GM13977 (cell line): Measurements from ENCODE around the gene ACOT11.

Experiments used
- DNase-seq: peaks from one replicate; pipeline ENCODE4 v3.0.0; 2012; ENCODE audit warnings: low spot score
- in situ Hi-C: fragments of 300-500 bp; cut with MboI; formaldehyde crosslinking; loops from one replicate; pipeline ENCODE4 v1.12.0; 2022; ENCODE audit warnings: low sequenced_read_pairs, low pct_unique_long_range_greater_than_20kb, mixed read lengths, inconsistent platforms; ENCODE audit not compliant: unreplicated experiment
- TF ChIP-seq, protein P1 (sequence below): IDR thresholded peaks from 2 replicates; pipeline ENCODE4 v1.5.1; 2012; ENCODE audit warnings: mild to moderate bottlenecking, control low read depth; ENCODE audit not compliant: insufficient read depth; ENCODE audit errors: extremely low read depth, missing control alignments

ACOT11 gene

DNA sequence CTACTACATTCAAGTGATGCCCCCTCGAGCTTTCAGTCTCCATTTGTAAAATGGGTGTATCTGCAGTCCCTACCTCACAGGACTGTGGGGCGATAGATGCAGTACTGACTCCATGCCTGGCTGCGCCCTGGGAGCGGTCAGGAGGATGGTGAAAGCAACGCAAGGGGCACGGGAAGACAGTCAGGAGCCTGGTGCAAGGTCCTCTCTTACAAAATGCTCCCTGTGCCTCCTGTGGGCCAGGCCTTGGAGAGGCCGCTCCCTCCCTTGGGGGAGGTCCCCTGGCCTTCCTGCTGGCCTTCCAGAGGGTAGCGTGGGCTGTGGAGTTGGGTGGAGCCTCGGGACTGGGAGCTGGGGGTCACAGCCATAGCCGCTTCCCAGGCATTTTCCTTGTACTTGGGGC lies 53.7 kb downstream of the ACOT11 start:
- DNase-seq = no peak
- TF ChIP-seq, protein P1, sequence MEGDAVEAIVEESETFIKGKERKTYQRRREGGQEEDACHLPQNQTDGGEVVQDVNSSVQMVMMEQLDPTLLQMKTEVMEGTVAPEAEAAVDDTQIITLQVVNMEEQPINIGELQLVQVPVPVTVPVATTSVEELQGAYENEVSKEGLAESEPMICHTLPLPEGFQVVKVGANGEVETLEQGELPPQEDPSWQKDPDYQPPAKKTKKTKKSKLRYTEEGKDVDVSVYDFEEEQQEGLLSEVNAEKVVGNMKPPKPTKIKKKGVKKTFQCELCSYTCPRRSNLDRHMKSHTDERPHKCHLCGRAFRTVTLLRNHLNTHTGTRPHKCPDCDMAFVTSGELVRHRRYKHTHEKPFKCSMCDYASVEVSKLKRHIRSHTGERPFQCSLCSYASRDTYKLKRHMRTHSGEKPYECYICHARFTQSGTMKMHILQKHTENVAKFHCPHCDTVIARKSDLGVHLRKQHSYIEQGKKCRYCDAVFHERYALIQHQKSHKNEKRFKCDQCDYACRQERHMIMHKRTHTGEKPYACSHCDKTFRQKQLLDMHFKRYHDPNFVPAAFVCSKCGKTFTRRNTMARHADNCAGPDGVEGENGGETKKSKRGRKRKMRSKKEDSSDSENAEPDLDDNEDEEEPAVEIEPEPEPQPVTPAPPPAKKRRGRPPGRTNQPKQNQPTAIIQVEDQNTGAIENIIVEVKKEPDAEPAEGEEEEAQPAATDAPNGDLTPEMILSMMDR = no peak
- in situ Hi-C loops = no loop called here

DNA sequence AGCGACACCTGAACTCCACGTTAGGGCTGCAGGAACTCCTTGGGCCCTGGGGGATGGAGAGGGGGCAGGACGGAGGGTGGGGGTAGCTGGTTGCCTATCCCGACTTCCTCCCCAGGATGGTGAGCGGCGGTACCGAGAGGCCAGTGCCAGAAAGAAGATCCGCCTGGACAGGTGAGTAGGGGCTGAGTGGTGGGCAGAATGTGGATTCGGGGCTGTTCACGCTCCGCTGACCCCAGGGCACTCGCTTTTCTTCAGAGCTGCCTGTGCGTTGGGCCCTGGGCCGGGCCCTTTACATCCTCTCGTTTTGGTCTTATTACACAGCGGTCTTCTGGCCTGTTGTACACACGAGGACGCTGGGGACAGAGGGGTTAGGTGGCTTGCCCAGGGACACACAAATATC lies 54.5 kb downstream of the ACOT11 start:
- TF ChIP-seq, protein P1 = no peak
- in situ Hi-C loops = no loop called here
- no peak for DNase-seq

DNA sequence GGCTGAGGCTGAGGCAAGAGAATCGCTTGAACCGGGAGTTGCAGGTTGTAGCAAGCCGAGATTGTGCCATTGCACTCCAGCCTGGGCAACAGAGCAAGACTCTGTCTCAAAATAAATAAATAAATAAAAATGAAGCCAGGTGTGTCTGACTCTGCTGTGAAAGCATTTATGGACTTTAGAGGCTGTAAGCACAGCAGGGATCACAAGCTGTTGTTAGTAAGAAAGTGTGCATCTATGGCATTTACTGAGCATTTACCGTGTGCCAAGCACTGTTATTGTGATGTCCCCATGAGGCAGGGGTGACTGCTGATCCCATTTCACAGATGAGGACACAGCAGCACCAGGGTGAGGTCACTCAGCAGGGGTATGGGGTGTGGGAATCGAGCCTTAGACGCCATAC lies 55.2 kb downstream of the ACOT11 start:
- TF ChIP-seq, protein P1 = no peak
- no peak for DNase-seq
- in situ Hi-C loops = no loop called here

DNA sequence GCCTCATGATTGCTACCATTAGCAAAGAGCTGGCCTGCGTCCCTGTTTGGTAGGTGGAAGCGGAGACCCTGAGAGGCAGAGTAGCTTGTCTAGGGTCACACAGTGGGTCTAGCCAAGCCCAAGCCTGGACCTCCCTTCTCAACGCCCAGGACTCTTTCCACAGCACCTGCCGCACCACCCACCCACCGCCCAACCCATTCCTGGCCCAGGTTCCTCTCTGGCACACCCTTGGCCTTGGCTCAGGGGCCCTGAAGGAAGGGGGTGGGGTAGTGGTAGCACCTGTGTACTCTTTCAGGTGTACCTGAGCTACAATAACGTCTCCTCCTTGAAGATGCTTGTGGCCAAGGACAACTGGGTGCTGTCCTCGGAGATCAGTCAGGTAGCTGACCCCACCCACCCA lies 56.0 kb downstream of the ACOT11 start:
- in situ Hi-C loops = no loop called here
- TF ChIP-seq, protein P1 = no peak

DNA sequence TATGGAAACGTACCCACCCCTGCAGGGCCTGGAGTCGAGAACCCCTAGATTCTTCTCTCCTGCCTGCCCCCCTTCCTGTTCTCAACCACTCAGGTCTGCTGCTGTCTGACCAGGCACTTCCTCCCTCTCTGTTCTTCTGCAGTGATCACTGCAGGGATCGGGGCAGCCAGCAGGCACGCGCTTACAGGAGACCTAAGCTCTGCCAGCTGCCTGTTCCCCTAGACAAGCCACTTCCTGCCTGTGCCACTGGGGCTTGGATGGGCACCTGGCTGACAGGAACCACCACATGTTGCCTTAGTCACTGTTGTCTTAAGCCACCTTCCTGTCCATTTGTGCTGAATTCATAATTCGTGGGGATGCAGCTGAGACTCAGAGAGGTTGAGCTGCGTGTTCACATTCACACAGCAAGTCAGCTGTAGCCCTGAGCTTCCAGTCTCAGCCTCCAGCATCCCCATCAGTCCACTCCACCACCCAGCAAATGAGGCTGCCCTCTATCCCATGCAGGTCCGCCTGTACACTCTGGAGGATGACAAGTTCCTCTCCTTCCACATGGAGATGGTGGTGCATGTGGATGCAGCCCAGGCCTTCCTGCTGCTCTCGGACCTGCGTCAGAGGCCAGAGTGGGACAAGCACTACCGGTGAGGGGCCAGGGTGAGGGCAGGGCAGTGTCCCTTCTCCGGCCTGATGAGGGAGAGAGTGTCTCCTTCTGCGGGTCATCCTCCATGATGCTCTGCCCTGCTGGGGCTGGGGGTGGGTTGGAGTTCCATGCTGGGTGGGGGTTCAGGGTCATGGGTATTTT lies 56.7 kb downstream of the ACOT11 start:
- in situ Hi-C loops = no loop called here
- TF ChIP-seq, protein P1 = no peak
- DNase-seq = no peak

More for the DNA sequence above, 56.0 kb downstream of the ACOT11 start:
- DNase-seq = no peak

DNA sequence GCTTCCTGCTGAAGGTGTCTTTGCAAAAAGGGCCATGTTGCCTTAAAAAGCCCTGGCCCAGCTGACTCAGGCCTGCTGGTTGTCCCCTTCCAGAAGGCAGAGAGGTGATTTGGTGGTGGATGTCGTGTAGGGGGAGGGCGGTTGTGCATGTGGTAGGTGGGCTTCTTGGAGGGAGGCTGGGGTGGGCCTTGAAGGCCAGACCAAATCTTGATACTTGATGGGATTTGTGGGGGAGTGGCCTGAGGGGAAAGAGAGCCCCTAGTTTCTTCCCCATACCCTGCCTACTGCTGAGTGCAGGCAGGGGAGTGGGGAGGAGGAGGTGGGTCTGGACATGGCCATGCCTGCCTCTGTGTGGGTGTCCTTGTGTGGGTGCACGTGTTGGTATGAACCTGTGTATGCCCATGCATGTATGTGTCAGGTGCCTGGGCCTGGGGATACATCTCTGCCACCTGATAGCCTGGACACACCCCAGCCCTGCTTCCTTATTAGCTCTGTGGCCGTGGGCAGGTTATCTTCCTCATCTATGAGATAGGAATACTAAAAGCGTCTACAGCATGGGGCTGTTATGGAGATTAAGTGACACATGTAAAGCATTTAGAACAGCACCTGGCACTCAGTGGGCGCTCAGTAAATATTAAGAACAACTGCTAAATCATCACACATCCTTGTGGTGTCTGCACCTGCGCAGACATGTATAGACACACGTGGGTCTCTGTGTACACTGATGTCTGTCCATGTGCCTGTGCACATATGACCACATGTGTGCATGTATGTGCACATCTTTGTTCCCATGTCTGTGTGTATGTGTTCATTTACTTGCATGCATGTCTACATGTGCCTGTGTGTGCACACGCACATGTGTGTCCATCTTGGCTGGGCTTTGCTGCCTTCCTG lies 58.3 kb downstream of the ACOT11 start:
- in situ Hi-C loops = no loop called here
- DNase-seq = no peak
- TF ChIP-seq, protein P1 = no peak
